Measurements from ENCODE around the gene BIN1.

Gene BIN1

DNA sequence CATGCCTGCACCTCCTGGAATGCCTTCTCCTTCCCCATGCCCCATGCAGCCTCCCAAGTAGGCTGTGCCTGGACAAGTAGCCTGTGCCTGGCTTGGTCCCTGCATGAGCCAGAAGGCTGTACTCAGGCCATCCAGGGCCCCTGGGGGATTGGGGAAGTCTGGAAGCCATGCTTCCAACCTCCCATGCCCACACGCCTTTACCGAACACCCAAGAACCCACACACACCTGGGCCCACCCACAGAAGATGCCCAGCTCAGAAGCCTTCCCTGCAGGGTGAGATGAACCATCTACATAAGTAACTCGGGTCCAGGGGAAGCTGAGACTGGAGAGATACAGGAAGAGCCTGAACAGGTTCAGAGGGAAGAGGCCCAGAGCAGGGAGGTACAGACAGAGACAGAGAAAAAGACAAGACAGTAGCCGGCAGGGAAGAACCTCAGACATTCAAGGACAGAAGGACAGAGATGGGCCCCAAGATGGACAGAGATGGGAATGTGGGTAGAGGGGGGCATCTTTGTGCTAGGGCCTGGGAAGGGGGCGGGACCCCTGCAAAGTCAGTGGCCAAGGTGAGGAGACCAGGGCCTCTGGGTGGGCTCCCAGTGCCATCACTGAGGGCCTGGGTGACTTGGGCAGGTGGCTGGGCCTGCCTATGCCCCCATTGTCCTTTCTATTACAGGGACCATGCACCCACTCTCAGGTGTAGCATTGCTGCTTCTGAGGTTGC is 4.3 kb downstream of the BIN1 start:
- no peak for DNase-seq

DNA sequence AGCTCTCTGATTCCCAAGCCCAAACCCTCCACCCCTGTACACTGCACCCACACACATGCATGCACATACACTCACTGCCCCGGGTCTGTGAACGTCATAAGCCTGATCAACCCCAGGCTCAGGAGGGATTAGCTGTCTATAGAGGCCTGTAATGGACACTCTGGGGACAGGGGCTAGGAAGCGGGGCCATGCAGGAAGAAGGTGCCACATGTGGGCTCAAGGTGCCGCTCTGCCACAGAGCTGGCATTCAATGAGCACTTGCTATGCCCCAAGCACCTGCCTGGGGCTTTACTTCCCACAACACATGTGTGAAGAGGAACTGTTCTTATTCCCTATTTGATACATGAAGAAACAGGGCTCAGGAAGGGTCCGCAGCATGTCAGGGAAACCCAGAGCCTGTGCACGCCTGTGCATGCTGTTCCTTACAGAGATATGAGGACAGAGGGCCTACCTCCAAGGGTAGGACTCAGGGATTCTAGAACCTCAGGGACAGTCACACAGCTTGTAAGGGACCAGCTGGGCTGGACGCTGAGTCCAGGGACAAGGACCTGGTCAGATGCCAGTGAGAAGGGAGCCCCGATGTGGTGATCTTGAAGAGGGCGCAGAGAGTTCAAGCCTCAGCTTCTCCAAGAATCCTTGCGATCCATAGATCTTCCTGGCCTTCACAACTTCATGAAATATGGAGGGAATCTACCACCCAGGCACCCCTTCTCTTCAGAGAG is 5.0 kb downstream of the BIN1 start:
- DNase-seq, result no peak

DNA sequence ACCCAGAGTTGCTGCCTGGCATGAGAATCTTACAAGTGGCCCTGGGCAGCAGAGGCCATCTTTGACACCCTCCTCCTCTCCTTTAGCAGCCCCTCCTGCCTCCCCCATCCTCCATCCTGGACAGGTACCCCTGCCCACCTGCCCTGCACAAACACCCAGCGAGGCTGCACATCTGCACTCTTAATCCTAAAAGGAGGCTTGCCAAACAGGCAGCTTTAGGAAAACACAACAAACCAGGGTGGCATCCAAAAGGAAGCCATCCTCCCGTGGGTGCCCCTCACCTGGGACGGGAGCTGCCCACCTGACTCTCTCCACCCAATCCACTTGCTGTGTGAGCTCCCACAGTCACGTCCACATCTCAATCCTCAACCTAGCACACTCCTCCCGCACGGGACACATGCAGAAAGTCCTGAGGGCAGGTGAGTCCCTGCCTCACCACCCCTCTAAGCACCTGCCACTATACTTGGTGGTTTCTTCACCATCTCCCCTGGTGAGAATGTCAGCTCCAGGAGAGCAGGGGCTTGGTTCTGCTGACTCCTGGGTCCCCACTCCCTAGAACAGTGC is 5.8 kb downstream of the BIN1 start:
- DNase-seq, result no peak

GRCh38 chr2:127100251-127101047 is 6.5 kb downstream of the BIN1 start:
- no peak for DNase-seq

DNA sequence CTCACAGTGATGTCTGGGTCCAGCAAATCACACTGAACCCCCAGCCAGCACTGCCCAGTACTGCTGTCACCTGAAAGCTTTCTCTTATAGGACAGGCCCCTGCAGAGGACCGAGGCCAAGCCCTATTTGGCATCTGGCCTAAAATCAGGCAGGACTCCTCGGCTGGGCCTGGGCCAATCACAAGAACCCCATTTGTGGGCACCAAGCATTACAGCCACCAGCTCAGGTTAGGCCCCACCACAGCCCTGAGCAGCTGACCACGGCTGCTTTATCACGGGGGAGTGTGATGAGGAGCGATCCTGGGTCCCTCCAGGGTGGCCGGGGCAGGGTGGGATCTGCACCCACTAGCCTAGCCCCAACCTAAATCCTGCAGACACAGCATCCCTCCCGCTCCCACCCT is 8.2 kb downstream of the BIN1 start:
- DNase-seq, result no peak

GRCh38 chr2:127097841-127098651 is 8.9 kb downstream of the BIN1 start:
- no peak for DNase-seq

- no peak for DNase-seq
Observed at GRCh38 chr2:127097471-127097765, 9.5 kb downstream of the BIN1 start.

GRCh38 chr2:127096718-127097470 is 10.1 kb downstream of the BIN1 start:
- DNase-seq, result no peak

GRCh38 chr2:127096280-127096679 is 10.7 kb downstream of the BIN1 start:
- no peak for DNase-seq

GRCh38 chr2:127095784-127096183 is 11.2 kb downstream of the BIN1 start:
- no peak for DNase-seq

GRCh38 chr2:127095367-127095641 is 11.7 kb downstream of the BIN1 start:
- DNase-seq, result no peak

DNA sequence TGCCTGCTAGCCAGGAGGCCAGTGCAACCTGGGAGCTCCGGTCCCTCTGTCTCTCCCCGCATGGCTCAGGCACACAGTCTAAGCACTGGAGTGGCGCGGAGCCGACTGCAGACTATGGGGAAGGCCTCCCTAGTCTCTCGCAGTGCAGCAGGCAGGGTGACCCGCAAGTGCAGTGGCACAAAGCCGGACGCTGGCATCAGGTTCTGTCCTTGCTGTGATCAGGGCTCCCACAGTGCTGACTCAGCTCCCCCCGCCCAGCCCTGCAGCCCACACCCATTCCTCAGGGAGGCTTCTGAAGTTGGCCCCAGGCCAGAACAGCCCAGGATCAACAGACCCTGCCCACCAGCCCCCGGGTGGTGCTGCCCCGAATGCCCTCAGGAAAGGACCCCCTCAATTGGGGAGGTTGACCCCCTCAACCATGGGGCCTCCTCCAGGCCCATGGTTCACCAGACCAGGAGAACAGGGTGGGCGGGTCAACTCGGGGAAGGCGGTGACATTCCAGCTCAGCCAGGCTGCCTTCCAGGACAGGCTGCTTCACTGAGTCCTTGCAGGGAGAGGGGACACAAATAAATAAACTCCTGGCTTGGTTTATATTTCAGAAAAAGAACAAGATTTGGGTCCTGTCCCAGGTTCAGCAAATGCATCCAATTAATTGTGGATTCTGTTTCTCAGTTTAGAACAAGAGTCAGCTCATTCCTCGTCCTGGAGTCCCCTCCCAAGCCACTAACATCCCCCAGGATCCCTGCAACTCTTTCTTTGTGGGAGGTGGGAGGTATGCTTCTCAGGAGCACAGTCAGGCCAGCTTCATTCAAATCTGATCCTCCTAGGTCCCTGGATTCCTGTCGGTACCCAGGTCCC is 12.2 kb downstream of the BIN1 start:
- DNase-seq, result no peak

DNA sequence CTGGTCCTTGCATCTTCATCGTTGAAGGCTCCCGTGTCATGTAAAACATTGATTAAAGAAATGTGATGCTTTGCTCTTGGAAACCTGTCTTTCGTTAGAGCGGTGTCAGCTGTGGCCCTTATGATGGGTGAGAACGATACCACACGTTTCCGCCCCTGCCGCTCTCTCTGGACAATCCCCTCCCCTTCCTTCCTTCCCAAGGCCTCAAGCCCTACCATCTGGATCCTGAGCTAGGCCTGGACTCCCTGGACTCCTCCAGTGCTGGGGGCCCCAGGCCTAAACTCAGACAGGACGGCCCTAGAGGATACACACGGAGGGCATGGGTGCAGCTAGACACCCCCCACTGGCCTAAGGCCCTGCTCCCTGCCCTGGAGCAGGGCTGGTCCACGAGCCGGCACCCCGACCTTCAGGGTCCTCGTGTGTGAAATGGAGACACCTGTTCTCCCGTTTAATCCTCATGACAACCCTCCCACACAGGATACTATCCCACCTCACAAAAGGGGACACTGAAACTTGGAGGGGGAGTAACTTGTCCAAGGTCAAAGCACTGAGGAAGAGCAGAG is 13.2 kb downstream of the BIN1 start:
- DNase-seq, result no peak

GRCh38 chr2:127092901-127093516 is 13.9 kb downstream of the BIN1 start:
- no peak for DNase-seq

DNA sequence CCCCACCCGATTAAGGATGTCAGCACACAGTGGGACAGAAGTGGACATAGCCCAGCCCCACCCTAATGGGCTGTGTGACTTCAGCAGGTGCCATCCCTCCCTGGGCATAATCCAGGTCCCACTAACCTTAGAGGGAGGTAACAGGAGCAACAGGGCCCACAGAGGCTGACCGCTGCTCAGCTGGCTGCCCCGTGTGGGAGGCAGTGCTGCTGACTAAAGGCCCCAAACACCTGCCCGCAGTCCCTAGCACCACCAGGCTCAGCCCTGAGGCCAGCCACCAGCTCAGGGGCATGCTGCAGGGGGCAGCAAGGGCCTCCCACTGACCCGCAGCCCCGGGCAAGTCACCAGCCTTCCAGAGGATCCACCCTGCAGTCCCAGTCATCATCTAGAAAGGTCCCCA is 14.6 kb downstream of the BIN1 start:
- no peak for DNase-seq

- no peak for DNase-seq
Observed at GRCh38 chr2:127091886-127092285, 15.1 kb downstream of the BIN1 start.

DNA sequence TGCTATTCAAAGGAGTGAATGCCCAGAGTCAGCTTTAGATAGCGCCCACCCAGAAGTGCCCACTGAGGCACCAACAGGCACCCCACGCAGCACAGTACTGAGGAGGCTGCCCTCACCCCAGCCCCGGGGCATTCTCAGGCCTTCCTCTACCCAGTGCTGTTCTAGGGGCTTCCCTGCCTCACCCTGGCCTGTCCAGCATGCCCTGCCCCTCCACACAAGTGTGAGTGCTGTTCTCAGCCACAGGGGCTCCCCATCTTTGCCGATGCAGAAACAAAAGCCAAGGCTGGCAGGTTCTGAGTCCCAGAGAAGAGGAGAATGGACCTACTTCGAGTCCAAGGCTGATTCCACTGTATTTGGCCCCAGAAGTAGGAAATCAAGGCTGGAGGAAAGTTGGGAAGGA is 15.8 kb downstream of the BIN1 start:
- DNase-seq, result no peak

GRCh38 chr2:127090281-127091120 is 16.5 kb downstream of the BIN1 start:
- DNase-seq, result no peak

DNA sequence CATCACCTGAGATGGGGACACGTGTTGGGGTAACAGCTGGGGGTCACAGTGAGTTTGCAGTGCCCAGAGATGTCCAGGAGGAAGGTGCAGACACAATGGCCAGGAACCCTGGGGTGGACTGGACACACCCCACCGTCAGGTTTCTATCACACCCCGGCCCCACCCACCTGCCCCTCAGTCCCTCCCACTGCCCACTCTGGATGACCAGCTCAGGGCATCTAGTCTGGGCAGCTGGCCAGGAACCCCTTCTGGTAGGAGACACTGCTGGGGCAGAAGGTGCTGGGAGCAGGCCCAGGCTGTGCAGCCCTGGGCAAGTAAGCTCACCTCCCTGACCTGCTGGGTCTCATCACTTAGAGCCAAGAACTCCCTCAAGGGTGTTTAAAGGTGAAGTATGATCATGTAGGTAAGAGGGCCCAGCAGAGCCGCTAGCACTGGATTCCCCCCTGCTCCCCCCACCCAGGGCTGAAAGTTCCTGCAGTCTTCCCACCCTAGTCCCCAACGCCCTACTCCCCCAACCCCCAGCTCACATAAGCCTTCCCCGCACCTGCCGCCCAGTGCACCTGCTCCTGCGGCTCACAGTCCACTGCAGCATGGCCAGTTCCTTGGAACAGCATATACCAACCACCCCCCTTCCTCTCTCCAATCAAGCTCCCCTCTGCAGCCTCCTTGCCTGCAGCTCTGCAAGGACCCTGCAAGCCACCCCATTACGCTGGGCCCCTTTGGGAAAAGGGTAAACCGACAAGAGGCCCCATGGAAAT is 17.3 kb downstream of the BIN1 start:
- no peak for DNase-seq

Measured in activated CD4-positive, CD25-positive, alpha-beta regulatory T cell treated with anti-CD3 and anti-CD28 coated beads, Interleukin-2, amount 50 U/mL, for 72 hours (primary cell).